ENCODE data around the gene NBAS.

The NBAS gene

DNA sequence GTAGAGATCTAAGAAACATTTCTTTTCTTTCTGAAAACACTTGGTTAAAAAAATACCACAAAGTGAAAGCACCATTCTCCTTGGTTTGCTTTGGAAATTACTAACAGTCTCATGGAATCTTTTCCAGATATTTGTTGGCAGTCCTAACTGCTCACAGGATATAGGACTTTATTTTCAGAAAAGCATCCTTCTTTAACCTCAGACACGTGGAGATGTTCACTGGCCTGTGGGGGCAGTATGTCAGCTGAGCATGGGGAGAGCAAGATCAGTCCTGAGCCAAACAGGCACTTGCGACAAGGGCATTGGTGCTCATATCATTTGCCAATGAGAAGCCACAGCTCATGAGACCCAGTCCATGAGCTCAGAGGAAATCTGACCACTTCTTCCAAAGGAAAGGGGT, 371.9 kb downstream of the NBAS start:
- no peak for DNase-seq

GRCh38 chr2:15187702-15188101, 373.4 kb downstream of the NBAS start:
- no peak for DNase-seq

GRCh38 chr2:15186118-15186517, 375.0 kb downstream of the NBAS start:
- DNase-seq, result no peak

GRCh38 chr2:15184491-15184890, 376.6 kb downstream of the NBAS start:
- DNase-seq, result no peak

GRCh38 chr2:15182275-15182674, 378.9 kb downstream of the NBAS start:
- DNase-seq, result no peak

GRCh38 chr2:15181092-15181745, 379.9 kb downstream of the NBAS start:
- no peak for DNase-seq

- no peak for DNase-seq
Observed at GRCh38 chr2:15180379-15180778, 380.8 kb downstream of the NBAS start.

DNA sequence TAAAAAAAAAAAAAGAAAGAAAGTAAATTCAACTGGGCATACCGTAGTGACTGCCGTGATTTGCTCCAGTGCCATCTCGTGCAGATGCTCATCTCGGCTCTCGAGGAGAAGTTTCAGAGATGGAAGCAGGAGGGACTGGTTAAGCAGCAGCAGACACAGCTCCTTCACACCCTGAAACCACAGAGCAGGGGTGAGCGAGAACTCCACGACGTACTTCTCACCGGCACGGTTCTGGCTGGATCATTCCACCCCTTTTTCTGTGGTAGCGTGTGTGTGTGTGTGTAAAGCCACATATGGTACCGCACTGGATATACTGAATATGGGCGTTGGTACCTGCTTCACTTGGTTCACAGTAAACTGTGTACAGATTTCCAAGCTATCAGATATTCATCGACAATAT, 382.2 kb downstream of the NBAS start:
- DNase-seq, result no peak

GRCh38 chr2:15177103-15177502, 384.0 kb downstream of the NBAS start:
- no peak for DNase-seq

GRCh38 chr2:15176604-15177003, 384.5 kb downstream of the NBAS start:
- DNase-seq, result no peak

DNA sequence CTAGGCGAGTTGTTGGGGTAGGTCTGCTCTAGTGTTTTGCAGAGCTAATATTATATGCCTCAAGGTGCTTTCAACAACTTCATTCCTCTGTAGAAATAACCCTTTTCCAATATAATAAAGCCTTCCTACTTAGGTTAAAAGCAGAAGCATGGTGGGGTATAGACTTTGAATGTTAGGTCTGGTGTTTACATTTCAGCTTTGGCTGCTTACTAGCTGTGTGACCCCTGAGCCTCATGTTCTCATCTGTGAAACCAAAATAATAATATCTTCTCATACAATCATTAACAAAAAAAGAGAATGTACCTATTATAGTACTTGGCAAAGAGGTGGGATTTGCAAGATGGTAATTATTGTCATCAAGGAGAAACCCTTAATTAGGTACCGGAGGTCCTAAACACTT, 386.6 kb downstream of the NBAS start:
- no peak for DNase-seq

GRCh38 chr2:15173501-15173900, 387.6 kb downstream of the NBAS start:
- DNase-seq, result no peak

- DNase-seq, result no peak
Observed at GRCh38 chr2:15172825-15173224, 388.3 kb downstream of the NBAS start.

GRCh38 chr2:15170070-15170775, 390.9 kb downstream of the NBAS start:
- DNase-seq, result no peak

DNA sequence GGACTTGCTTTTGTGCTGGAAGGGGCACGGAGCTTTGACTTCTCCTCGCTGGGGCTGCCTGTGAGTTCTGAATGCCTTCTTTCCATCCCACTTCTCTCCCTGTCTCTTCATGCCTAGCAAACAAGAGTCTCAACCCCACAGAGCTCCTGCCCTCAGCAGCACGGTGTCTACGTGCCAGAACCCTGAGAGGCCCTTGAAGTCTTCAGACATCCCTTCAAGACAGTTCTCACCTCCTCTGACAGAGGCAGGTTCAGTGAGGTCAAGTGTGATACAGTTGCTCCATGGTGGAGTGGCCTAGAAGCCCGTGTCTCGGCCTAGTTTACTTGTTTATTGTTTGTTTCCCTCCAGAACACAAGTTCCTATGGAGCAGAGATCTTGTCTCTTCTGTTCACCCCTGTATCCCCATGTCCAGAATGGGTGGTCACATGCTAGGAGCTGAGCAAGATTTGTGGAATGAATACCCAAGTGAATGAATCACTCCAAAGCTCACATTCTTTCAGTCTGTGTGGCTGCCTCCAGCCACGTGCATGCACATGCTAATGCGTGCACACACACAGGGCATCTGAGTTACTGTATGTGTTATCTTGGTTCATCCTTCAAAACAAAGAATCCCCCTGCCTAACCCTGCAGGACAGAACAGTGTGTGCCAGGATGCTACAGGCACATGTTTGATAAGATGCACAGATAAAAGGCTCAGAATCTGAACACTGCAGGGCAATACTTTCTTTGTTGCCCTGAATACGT, 391.6 kb downstream of the NBAS start:
- no peak for DNase-seq

GRCh38 chr2:15168116-15168515, 393.0 kb downstream of the NBAS start:
- DNase-seq, result no peak

GRCh38 chr2:15166878-15167277, 394.3 kb downstream of the NBAS start:
- no peak for DNase-seq

- DNase-seq, result no peak
Observed at GRCh38 chr2:15163326-15163725, 397.8 kb downstream of the NBAS start.

GRCh38 chr2:15162620-15163019, 398.5 kb downstream of the NBAS start:
- no peak for DNase-seq

DNA sequence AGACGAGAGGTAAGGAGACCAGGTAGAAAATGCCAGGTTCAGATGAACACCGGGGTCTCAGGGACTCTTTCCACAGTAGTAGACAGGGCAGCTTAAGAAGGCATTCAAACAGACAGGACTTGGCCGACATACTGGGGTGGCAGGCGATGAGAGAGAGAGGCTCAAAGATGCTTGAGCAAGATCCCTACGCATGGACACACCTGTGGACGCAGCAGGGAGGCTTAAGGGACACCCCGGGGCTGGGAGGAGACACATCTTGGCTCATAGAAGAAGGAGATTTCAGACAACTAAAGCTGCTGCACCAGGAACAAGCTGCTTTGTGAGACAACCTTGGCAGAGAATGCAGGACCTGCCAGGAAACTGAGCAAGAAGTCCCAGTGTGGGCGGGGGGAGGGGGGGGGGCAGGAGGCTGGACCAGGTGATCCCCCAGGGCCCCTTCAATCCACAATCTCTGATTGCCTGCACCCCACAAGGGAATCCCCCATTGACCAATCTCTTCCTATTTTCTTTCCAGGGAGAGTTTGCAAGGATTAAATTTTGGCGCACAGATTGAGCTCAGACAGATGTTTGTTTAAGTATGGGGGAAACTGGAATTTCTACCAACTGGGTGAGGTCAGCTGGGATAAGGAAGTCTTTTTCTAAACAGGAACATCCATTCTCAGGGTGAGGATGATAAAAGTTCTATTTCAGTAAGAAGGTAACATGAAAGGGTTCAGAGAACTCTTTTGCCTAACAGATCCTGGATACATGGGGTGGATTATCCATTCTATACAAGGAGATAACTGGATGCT, 400.7 kb downstream of the NBAS start:
- DNase-seq, result no peak

DNA sequence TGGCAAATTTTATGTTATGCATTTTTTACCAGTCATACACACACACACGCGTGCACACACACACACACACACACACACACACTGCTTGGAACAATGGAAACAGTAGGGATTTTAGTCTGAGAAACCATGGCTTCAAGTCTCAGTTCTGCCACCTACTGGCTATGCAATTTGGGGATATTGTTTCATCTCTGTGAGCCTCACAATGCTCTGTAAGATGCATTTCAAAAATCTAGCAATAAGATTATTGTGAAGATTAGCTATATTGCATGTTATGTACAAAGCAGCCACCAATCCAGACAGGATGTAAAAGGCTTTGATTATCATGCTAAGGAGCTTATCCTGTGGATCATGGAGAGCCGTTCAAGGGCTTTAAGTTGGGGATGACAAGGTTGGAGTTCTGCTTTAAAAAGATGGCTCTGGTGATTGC, 401.4 kb downstream of the NBAS start:
- no peak for DNase-seq

DNA sequence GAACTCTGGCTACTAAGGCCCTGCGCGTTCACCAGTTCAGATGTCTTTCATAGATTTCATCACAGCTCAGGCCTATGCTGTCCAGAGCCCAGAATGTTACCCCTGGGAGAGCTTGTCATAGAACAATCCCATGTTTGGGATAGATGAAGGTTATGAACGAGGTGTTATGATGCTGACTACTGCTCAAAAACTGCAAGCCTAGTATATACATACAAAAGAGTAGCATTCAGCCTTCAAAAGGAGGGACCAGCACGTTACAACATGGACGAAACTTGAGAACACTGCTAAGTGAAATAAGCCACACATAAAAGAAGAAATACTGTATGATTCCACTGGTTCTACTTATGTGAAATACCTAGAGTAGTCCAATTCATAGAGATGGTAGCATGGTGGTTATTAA, 401.9 kb downstream of the NBAS start:
- no peak for DNase-seq

GRCh38 chr2:15158532-15158931, 402.6 kb downstream of the NBAS start:
- DNase-seq, result no peak

All from NCI-H2107 (cell line).